Loucy (cell line): ENCODE measurements around the gene TMEM183A.

ENCODE experiments used
- CTCF ChIP-seq: fragments of 200-600 bp; sonication (generic); conservative IDR thresholded peaks from 2 replicates; pipeline ENCODE4 v1.5.1; 2014; ENCODE audit warnings: mild to moderate bottlenecking, antibody characterized with exemption, low read length
- EZH2phosphoT487 ChIP-seq: fragments of 200-600 bp; IDR thresholded peaks from 2 replicates; pipeline ENCODE4 v1.6.1; 2018; ENCODE audit warnings: antibody characterized with exemption, mild to moderate bottlenecking, moderate library complexity, borderline replicate concordance

- TF ChIP-seq CTCF (no peak), EZH2phosphoT487 (no peak)
Measured at GRCh38 chr1:203035111-203036000, 28.2 kb downstream of the TMEM183A start.
